ENCODE data around the gene PRDM1.

DNA sequence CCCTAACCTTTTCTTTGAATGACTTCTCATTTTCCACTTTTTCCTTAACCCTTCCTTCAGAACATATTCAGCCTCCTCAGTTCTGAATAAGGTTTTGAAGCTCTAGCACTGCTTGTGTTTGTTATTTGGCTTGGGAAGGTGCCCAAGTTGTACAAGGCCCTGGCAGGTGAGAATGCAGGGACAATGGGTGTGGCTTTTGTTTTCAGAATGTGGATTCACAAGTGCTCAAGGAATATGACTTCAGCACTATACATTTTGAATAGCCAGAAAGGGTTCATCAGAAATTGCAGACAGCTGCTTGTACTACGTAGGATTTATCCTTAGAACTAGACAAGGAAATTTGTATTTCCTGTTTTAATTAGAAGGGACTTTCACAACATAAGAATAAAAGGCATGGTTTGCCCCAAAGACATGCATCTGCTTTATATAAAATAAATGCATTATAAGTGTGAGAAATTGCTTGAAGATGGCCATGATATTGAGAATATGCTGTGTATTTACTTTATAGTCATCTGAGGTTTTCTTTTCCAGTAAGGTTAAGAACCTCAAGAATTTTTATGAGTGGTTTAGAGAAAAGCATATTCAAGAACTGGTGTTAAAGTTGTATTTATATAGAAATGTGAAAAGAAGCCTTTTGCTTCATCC lies 29.3 kb upstream of the PRDM1 start:
- TF ChIP-seq POLR2A (IDR thresholded peaks at IDR 0.05), result no peak
- no peak for TF ChIP-seq POLR2AphosphoS5 (IDR thresholded peaks at IDR 0.05)
- TF ChIP-seq, protein P1, sequence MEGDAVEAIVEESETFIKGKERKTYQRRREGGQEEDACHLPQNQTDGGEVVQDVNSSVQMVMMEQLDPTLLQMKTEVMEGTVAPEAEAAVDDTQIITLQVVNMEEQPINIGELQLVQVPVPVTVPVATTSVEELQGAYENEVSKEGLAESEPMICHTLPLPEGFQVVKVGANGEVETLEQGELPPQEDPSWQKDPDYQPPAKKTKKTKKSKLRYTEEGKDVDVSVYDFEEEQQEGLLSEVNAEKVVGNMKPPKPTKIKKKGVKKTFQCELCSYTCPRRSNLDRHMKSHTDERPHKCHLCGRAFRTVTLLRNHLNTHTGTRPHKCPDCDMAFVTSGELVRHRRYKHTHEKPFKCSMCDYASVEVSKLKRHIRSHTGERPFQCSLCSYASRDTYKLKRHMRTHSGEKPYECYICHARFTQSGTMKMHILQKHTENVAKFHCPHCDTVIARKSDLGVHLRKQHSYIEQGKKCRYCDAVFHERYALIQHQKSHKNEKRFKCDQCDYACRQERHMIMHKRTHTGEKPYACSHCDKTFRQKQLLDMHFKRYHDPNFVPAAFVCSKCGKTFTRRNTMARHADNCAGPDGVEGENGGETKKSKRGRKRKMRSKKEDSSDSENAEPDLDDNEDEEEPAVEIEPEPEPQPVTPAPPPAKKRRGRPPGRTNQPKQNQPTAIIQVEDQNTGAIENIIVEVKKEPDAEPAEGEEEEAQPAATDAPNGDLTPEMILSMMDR (IDR thresholded peaks at IDR 0.05), result no peak

All from stomach (tissue), 4 donors.